ENCODE data around the gene FFAR1. TPM values are rescaled to one million over a fixed set of nuclear protein-coding genes. Genes with fewer than 3 reads are reported as not detected.
A peak's percentile ranks its signal among the peaks of the same experiment; 100 is the strongest.

Gene FFAR1
- total RNA-seq, 2 experiments from 2014 or later = 9.8 to 11.4 TPM

DNA sequence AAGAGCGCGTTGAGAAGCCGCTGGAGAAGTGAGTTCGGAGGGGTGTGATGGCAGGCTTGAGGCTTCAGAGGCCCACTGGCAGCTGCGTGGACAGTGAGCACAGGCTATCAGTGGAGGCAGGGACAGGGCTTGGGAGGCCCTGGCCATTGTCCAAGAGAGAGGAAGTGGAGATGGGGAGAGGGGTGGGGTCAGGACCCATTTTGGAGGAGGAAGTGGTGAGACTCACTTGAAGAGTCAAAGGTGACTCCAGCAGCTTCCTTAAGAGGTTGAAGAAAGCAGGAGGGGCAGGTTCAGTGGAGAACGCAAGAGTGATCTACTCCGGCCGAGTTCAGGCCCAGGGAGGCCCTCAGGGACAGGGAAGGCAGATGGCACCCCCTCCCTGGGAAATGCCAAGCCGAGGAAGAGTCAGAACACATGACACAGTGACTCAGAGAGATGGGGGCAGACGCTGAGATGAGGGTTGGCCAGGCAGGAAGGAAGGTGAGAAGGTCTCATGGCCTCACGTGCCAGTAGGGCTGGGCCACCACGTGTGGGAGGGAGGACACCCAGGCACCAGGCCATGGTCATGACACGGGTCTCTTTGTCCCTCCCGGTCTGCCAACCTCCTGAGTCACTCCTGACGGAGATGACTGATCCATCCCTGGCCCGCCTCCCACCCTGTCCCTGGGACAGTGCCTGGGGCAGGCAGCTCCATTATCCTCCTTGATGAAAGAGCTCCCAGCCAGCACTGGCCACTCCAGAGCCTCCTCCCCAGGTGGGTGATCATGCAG is 28.8 kb upstream of the FFAR1 start:
- POLR2A ChIA-PET = interaction anchor here (0.7 to 3.0 kb wide), 9 partner anchors 8 to 30 kb away, joined by 4 to 12 read pairs (median 6); partner anchors contain the start of genes CD22, FFAR1 and MAG
- no peak for DNase-seq (ENCODE audit: low spot score)
- TF ChIP-seq, protein P1, sequence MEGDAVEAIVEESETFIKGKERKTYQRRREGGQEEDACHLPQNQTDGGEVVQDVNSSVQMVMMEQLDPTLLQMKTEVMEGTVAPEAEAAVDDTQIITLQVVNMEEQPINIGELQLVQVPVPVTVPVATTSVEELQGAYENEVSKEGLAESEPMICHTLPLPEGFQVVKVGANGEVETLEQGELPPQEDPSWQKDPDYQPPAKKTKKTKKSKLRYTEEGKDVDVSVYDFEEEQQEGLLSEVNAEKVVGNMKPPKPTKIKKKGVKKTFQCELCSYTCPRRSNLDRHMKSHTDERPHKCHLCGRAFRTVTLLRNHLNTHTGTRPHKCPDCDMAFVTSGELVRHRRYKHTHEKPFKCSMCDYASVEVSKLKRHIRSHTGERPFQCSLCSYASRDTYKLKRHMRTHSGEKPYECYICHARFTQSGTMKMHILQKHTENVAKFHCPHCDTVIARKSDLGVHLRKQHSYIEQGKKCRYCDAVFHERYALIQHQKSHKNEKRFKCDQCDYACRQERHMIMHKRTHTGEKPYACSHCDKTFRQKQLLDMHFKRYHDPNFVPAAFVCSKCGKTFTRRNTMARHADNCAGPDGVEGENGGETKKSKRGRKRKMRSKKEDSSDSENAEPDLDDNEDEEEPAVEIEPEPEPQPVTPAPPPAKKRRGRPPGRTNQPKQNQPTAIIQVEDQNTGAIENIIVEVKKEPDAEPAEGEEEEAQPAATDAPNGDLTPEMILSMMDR (conservative IDR thresholded peaks at IDR 0.05; ENCODE audit: low read length) = no peak
- TF ChIP-seq EZH2phosphoT487 (IDR thresholded peaks at IDR 0.05; ENCODE audit: borderline replicate concordance, low read depth, low read length) = no peak
- peaks cover 86% of the 10 kb centered on the region for H3K4me1 ChIP-seq (ENCODE audit: insufficient read depth, low read length, poor library complexity, severe bottlenecking)
- H3K36me3 ChIP-seq (ENCODE audit: insufficient read depth, low read length) = no peaks in the 10 kb centered on the region; the same call in 1 of the 2 replicates
- no TSS peak for BruUV-seq (replicated peaks)
- H3K4me3 ChIP-seq (ENCODE audit: low read depth, low read length, poor library complexity, severe bottlenecking) = peak overlapping the region; percentile 1
- no peak overlapping the region for H2AFZ ChIP-seq (ENCODE audit: low read length)
- H3K79me2 ChIP-seq (ENCODE audit: insufficient read depth, low read depth, low read length) = no peaks in the 10 kb centered on the region
- intact Hi-C loops (cut with micrococcal nuclease; ENCODE audit: unreplicated experiment) = no loop called here
- H3K9me3 ChIP-seq (ENCODE audit: low read length) = peaks cover 8% of the 10 kb centered on the region; the same call in 1 of the 2 replicates
- no peaks in the 10 kb centered on the region for H4K20me1 ChIP-seq (ENCODE audit: insufficient read depth, low read length)
- H3K27ac ChIP-seq (ENCODE audit: low read depth, low read length, poor library complexity, severe bottlenecking) = peak overlapping the region; percentile 88
- H3K9me2 ChIP-seq (ENCODE audit: insufficient read depth, low read length) = no peaks in the 10 kb centered on the region
- peak overlapping the region; percentile 57 for H3K4me2 ChIP-seq (ENCODE audit: low read length)
- CTCF ChIA-PET (ENCODE audit: unreplicated experiment) = interaction anchor here (0.6 kb wide), 1 partner anchor 396 kb away, joined by 3 read pairs; no protein-coding TSS in a partner anchor

DNA sequence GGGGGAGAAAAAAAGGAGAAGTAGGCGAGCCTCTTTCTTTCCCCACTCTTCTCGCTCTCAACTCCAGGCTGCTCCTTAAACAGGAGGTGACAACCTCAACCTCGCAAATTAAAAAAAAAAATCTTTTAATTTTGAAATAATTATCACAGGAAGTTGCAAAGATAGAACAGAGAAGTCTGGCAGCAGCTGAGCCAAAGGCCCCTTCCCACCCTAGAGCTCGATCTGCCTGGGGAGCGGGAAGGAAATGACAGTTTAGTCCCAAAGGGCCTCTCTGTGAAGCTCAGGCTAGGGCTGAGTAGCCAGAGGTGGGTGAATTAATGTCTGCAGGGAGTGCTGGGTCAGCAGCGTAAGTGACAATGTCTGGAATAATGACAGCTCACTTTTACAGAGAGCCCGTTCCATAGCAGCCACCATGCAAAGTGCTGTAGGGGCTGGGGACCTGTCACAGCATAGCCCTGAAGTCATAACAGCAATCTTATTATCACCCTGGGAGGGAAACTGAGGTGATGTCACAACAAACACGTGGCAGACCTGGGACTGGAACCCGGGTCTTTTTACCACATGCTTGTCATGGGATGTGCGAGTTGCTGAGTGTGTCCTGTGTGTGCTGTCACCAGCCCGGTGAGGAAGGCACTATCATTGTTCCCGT is 27.5 kb upstream of the FFAR1 start:
- ChIA-PET POLR2A (interaction anchor here (0.5 to 3.0 kb wide), 13 partner anchors 8 to 323 kb away, joined by 3 to 12 read pairs (median 5); partner anchors contain the start of genes CD22, FFAR1 and MAG), CTCF (ENCODE audit: unreplicated experiment) (interaction anchor here (1.2 kb wide), 1 partner anchor 11 kb away, joined by 5 read pairs; no protein-coding TSS in a partner anchor)
- Histone ChIP-seq H3K27ac (ENCODE audit: low read depth, low read length, poor library complexity, severe bottlenecking) (peak overlapping the region; percentile 88), H3K4me2 (ENCODE audit: low read length) (peak overlapping the region; percentile 57), H3K4me1 (ENCODE audit: insufficient read depth, low read length, poor library complexity, severe bottlenecking) (peaks cover 96% of the 10 kb centered on the region), H4K20me1 (ENCODE audit: insufficient read depth, low read length) (no peaks in the 10 kb centered on the region), H3K9me3 (ENCODE audit: low read length) (peaks cover 8% of the 10 kb centered on the region; the same call in 1 of the 2 replicates), H3K9me2 (ENCODE audit: insufficient read depth, low read length) (no peaks in the 10 kb centered on the region), H3K4me3 (ENCODE audit: low read depth, low read length, poor library complexity, severe bottlenecking) (peak overlapping the region; percentile 48), H3K36me3 (ENCODE audit: insufficient read depth, low read length) (no peaks in the 10 kb centered on the region; the same call in 1 of the 2 replicates), H3K79me2 (ENCODE audit: insufficient read depth, low read depth, low read length) (peaks cover 3% of the 10 kb centered on the region; the same call in 1 of the 2 replicates), H2AFZ (ENCODE audit: low read length) (peak overlapping the region; percentile 22; the same call in 1 of the 2 replicates)
- peak; percentile 84 for DNase-seq (ENCODE audit: low spot score)
- TF ChIP-seq, protein P1 (conservative IDR thresholded peaks at IDR 0.05; ENCODE audit: low read length) = no peak
- no peak for TF ChIP-seq EZH2phosphoT487 (IDR thresholded peaks at IDR 0.05; ENCODE audit: borderline replicate concordance, low read depth, low read length)
- TSS peak; percentile 89 for BruUV-seq (replicated peaks)
- intact Hi-C loops (cut with micrococcal nuclease; ENCODE audit: unreplicated experiment) = loop anchor here (1.0 to 2.0 kb wide), 2 partner anchors 10 to 23 kb away; no protein-coding TSS in a partner anchor
